Measurements from ENCODE around the gene KIAA0232.
A peak's percentile ranks its signal among the peaks of the same experiment; 100 is the strongest.
"Not testable (repeated sequence)": the region's sequence is repeated elsewhere in the genome, so short reads cannot be mapped to it uniquely, and the experiment has no call there.

Gene KIAA0232

GRCh38 chr4:6777636-6778281, 4.8 kb upstream of the KIAA0232 start:
- no peak for DNase-seq (ENCODE audit: low spot score)

DNA sequence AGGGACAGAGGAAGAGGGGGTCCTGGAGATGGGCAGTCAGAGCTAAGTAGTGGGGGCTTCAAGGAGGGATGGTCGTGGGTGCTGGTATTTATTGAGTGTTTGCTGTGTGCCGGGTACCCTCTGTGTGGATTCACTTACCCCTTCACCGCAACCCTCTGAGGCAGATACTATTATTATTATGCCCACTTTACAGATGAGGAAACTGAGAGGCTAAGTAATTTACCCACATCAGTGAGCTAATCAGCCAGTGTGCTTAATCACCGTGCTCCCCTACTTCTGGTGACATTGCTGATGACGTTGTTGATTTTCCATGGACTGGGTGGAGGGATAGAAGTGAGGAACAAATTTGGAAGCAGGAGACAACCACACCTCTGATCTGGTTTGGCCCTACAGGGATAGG, 4.1 kb upstream of the KIAA0232 start:
- no peak for DNase-seq (ENCODE audit: low spot score)

DNA sequence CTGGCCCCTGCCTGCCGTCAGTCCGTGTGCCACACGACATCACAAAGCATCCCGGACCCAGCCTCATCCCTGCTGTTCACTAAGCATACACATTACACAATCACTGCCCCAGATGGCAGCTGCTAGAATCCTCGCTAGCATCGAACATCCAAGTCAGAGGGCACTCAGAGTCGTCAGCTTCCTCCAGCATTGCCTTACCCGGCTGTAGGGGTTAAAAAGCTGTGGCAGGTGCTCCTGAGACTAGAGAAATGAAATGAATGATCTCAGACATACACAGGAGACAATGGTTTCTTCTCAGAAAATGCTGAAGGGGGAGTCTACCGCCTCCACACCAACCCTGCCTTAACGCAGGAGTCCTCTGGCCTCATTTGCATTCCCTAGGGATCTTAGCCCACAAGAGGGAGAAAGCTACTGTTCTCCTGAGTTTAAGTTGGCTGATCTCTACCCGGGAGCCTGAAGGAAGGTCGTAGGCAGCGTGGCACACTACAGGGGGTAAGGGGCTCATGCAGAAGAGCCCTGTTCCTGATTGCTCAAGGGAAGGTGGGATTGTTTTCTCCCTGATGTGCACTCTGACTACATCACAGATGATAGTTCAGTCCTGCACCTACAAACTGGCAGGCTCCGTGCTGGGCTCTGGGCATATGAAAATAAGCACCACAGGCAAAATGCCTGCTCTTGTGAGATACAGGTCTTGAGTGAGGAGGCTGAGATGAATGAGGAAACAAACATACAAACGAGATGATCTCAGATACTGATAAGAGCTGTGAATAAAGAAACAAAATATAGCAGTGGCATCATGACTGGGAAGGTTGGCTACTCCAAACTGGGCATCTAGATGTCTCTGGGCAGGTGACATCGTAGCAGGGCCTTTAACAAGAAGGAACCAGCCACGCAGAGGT, 2.6 kb upstream of the KIAA0232 start:
- no peak for DNase-seq (ENCODE audit: low spot score)

GRCh38 chr4:6781113-6781512, 1.4 kb upstream of the KIAA0232 start:
- no peak for DNase-seq (ENCODE audit: low spot score)

- DNase-seq (ENCODE audit: low spot score), result no peak
Observed at GRCh38 chr4:6781561-6781960, 966 bp upstream of the KIAA0232 start.

DNA sequence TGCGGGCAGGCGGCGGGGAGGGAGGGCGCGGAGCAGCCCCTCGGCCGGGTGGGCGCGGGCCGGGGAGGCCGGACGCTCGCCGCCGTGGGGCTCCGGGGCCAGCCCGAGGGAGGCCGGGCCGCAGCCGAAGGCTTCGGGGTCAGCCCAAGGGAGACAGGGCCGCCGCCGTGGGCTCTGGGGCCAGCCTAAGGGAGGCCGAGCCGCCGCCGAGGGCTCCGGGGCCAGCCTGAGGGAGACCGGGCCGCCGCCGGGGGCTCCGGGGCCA, 251 bp downstream of the KIAA0232 start:
- DNase-seq (ENCODE audit: low spot score), result no peak

DNA sequence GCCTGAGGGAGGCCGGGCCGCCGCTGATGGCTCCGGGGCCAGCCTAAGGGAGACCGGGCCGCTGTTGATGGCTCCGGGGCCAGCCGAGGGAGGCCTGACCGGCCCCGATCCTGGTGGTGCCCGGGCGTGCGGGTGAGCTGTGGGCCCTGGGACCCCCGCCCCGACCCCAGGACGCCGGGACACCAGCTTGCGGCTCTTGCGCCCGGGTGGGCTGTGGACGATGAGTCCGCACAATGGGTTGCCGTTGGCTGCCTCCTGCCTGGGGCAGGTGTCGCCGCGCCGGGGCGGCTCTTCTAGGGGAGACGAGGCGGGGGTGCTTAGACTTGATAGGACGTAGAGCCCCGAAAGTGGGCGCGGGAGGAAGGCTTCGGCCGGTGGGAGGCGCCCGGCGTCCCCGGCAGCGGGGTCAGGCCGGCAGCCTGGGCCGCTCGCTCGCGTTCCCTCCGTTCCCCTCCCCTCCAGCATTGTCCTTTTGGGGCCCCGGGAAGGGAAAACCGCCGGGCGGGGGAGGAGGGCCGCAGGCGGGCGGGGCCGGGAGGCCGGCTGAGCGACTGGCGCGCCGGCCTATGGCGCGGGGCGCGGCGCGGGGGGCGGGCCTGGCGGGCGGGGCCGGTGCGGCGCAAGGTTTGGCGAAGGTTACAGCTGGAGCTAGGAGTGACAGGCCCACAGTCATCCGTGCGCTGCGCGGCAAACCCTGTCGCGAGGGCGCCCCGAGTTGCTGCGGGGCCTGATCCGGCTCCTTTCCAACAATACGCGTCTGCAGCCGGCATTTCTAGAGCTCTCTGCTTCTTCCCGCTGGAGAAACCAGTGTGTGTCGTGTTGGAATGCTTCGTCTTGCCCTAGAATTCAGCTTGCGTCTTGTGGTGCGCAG, 819 bp downstream of the KIAA0232 start:
- DNase-seq (ENCODE audit: low spot score), result peak; percentile 96

GRCh38 chr4:6785572-6785925, 3.0 kb downstream of the KIAA0232 start:
- no peak for DNase-seq (ENCODE audit: low spot score)

DNA sequence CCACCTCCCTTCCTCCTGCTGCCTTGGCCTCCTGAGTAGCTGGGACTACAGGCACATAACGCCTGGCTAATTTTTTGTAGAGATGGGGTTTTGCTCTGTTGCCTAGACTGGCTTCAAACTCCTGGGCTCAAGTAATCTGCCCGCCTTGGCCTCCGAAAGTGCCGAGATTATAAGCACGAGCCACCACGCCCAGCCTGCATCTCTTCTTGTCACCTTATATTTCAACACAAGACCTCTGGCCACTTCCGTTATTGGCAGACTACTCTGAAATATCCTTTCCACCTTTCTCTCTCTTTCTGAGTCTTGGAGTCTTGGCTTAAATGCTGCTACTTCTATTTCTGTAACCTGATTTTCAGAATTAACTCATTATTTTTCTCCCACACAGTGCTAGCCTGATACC, 5.6 kb downstream of the KIAA0232 start:
- no peak for DNase-seq (ENCODE audit: low spot score)

DNA sequence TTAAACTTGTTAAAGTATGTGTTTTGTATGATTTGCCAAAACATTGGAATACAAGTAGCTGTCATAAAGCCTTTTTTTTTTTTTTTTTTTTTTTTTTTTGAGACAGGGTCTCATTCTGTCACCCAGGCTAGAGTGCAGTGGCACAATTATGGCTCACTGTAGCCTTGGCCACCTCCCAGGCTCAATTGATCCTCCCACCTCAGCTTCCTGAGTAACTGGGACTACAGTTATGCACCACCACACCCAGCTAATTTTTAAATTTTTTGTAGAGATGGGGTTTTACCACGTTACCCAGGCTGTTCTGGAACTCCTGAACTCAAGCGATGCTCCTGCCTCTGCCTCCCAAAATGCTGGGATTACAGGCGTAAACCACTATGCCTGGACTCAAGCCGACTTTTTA, 8.7 kb downstream of the KIAA0232 start:
- not testable (repeated sequence) for DNase-seq (ENCODE audit: low spot score)

GRCh38 chr4:6791796-6792195, 9.3 kb downstream of the KIAA0232 start:
- not testable (repeated sequence) for DNase-seq (ENCODE audit: low spot score)

GRCh38 chr4:6794189-6794588, 11.7 kb downstream of the KIAA0232 start:
- DNase-seq (ENCODE audit: low spot score), result no peak

- DNase-seq (ENCODE audit: low spot score), result no peak
Observed at GRCh38 chr4:6795821-6796220, 13.3 kb downstream of the KIAA0232 start.

DNA sequence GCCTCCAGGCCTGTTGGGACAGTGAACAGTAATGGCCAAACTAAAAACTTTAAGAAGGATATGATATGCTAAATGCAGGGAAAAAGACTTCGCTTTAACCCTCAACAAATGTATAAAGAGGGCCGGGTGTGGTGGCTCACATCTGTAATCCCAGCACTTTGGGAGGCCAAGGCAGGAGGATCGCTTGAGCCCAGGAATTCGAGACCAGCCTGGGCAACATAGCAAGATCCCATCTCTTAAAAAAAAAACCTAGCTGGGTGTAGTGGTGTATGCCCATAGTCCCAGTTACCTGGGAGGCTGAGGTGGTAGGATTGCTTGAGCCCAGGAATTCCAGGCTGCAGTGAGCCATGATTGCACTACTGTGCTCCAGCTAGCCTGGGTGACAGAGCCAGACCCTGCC, 14.8 kb downstream of the KIAA0232 start:
- DNase-seq (ENCODE audit: low spot score), result not testable (repeated sequence)

DNA sequence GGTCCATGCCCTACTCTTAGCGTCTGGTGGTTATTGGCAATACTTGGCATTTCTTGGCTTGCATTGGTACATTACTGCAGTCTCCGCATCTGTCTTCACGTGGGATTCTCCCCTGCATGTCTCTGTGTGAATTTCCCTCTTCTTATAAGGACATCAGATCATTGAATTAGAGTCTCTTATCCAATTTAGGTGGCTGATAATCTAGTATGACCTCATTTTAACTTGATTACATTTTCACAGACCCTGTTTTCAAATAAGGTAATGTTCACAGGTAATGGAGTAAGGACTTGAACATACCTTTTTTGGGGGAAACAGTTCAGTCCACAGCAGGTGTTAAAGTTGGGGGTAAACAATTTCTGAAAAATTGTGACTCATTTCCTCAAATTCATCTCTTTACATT, 16.6 kb downstream of the KIAA0232 start:
- DNase-seq (ENCODE audit: low spot score), result no peak

DNA sequence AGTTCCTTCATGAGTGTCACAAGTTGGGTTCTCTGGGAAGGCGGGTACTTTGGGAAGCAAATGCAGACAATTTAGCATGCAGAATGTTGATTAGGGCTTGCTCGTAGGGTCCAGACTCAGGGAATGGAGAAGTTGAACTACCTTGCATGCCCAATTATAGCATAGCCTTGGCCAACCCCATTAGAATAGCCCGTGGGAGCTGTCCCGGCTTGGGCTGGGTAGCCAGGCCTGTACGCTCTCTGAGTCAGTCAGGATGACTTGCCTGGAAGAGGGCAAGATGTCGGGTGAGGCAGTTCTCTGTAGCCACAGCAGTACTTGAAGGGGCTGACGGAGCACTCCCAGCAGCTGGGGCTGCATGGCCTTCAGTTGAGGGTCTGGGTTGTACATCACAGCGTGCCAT, 19.5 kb downstream of the KIAA0232 start:
- no peak for DNase-seq (ENCODE audit: low spot score)

GRCh38 chr4:6802626-6803025, 20.1 kb downstream of the KIAA0232 start:
- DNase-seq (ENCODE audit: low spot score), result no peak

DNA sequence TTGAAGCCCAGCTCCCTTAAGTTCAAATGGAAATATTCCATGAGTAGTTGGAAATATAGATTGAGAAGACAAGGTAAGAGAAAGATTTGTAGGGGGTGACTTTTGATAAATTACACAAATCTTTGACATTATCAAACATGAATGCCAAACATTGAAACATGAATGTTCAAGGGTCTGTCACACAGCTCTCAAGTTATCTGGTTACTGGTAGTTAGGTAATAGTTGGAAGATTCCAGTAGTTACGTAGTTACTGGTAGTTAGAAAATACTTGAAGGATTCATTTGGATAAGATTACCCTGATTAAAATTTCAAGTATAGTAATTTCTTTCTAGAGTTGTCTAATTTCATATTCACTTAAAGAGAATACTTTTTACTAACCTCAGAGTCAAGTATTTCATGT, 20.7 kb downstream of the KIAA0232 start:
- no peak for DNase-seq (ENCODE audit: low spot score)

DNA sequence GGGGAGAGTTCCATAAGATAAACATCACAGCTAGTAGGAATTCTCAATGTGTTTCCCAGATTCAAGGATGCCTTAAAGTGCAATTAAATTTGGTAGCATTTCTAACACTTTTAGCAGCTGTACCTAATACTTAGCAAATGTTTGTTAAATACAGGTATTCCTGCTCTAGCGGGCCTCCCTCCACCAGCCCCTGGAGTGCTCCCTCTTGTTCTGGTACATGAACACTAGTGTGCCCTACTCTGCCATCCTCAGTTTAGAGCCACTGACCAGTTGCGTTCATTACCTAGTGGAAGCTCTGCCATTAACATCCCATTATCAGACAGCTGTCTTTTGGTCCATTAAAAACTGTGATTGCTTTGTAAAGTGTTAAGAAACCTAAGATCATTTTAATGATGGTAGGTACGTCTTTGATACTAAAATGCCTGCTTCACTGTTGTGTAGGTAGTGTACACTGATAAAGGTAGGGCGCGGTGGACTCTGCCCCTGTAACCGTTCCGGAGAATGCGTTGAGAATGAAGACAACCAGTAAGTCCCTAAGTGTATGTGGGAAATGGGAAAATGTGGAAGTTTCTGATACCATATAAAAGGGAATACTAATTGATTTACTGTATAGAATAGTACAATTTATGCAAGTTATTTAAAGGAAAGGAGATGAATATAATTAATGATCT, 21.7 kb downstream of the KIAA0232 start:
- no peak for DNase-seq (ENCODE audit: low spot score)

GRCh38 chr4:6806924-6807626, 24.5 kb downstream of the KIAA0232 start:
- no peak for DNase-seq (ENCODE audit: low spot score)

DNA sequence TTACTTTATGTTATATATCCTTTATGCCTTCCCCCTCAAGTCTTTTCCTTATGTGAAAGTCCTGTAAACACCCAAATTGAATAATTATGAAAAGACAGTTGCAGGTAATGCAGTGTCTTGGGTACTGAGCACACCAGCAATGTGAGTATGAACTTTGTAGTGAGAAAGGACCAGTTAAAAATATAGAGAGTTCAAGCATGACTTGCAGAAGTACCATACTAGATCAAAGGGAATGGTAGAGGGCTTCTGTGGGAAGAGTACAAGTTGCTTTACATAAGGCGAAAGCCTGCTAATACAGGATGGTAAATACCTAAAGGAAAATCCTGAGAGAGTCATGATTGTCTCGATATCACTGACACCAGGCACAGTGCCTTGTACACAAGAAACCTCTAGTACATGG, 25.7 kb downstream of the KIAA0232 start:
- no peak for DNase-seq (ENCODE audit: low spot score)

DNA sequence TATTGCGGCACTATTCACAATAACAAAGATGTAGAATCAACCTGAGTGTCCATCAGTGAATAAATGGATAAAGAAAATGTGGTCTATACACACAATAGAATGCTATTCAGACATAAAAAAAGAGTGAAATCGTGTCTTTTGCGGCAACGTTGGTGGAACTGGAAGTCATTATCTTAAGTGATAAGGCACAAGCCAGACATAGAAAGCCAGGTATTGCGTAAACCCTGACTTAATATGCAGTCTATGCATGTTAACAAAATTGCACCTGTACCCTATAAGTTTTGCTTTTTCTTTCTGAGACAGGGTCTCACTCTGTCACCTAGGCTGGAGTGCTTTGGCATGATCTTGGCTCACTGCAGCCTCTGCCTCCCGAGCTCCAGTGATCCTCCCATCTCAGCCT, 28.6 kb downstream of the KIAA0232 start:
- no peak for DNase-seq (ENCODE audit: low spot score)
